DMS153 treated with DMSO at 0.1 percent for 48 hours (cell line): ENCODE measurements around the gene SLCO2A1.

ENCODE experiments used
- DNase-seq: peaks from one replicate; lab custom pipeline; 2025; ENCODE audit not compliant: unreplicated experiment; lab: John Stamatoyannopoulos, UW

Gene SLCO2A1

GRCh38 chr3:133915685-133916658, 113.8 kb downstream of the SLCO2A1 start:
- DNase-seq = no peak

GRCh38 chr3:133914839-133915600, 114.7 kb downstream of the SLCO2A1 start:
- no peak for DNase-seq

DNA sequence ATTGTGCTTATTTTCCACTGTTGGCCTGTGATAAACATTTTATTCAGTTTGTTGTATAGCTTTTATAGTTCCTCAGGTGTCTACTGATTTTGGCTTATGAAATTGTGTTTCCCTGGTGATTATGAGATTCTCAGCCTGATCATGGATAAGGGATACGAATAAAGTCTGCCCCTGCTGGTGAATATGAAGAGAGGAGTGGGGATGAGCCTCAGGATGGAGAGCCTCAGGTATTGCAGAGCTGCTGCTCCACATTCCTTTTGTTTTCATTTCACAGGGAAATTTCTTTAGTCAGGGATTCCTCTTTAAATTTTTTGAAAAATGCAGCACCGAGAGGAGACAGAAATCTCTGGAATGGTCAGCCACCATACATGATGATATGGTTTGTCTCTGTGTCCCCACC, 119.3 kb downstream of the SLCO2A1 start:
- DNase-seq = no peak

- no peak for DNase-seq
These were observed 124.3 kb downstream of the SLCO2A1 start for GRCh38 chr3:133905376-133905775.

DNA sequence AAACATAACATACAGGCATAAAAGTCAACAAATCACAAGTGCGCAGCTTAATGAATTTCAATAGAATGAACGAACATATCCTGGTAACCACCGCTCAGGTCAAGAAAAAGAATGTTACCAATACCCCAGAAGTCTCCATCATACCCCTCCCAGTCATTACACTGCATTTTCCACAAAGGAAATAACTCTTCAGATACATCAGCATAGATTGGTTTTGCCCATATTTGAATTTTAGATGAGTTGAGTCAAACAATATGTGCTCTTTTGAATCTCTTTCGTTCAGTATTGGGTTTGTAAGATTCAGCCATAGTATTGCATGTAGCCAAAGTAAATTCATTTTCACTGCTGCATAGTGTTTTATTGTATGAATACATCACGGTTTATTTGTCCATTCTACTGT, 127.9 kb downstream of the SLCO2A1 start:
- DNase-seq = no peak

DNA sequence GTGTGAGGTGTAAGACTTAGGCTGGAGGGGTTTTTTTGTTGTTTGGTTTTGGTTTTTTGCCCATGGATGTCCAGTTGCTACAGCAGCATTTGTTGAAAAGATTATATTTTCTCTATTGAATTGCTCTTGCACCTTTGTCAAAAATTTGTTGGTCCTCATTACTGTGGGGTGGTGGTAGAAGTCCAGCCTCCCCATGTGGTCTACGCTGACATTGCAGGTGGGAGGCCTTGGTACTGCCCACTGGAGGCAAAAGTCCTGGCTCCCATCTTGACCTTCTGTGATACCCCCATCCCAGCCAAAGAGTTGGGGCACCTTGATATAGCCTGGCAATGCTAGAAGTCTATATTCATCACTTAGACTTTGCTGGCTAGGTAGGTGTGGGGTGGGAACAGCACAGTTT, 128.6 kb downstream of the SLCO2A1 start:
- DNase-seq = no peak

DNA sequence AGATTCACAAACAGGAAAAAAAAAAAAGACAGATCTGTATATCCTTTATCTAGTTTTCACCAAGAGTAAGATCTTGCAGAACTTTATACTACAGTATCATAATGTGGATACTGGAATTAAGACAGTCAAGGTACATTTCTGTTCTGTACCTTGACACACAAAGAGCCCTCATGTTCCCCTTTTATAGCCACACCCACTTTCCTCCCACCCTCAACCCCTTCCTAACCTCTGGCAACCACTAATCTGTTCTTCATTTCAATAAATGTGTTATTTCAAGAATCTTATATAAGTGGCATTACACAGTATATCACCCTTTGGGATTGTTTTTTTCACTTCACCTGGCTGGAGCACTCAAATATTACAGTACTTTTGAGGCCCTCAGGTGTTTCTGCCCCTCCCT, 130.4 kb downstream of the SLCO2A1 start:
- no peak for DNase-seq

- no peak for DNase-seq
These were observed 132.2 kb downstream of the SLCO2A1 start for GRCh38 chr3:133897547-133897946.

- DNase-seq = no peak
These were observed 133.5 kb downstream of the SLCO2A1 start for GRCh38 chr3:133896002-133896761.

DNA sequence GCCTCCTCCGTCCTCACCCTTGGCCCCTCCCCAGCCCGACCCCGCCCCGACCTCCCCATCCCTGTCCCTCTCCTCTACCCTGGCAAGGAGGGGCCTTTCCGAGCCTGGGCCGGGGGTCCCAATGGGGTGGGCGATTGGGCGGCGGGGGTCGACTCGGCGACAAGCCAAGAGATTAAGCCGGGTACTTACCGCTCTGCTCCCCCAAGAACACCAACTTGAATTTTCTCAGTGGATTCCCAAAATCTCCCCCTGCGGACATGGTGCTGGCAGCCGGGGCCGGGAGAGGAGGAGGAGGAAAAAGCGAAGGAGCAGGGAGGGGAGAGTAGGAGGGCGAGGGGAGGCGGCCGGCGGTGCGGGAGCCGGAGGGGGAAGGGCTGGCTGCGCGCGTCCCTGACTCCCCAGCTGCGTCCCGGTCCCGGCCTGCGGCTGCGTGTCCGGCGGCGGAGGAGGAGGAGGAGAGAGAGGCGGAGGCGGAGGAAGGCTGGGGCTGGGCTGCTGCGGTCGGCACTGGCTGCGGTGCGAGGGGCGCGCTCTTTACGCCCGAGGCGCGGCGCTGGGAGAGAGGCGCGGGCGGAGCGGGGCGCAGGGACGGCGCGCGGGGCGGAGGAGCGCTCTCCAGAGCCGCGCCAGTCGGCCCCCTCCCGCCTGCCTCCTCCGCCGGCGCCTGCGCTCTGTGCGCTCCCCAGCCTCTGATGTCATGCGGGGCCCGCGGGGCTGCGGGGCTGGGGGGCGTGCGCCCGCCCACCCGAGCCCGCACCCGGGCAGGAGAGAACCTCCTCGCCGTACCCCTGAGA, 134.3 kb downstream of the SLCO2A1 start, which contains the start of gene RAB6B:
Gene RAB6B (minus strand): TSS at position 675 of the 794 bp plus-strand sequence. CDS start 416 bp downstream, at position 259.
- no peak for DNase-seq

- DNase-seq = no peak
These were observed 135.1 kb downstream of the SLCO2A1 start for GRCh38 chr3:133894353-133895207.

DNA sequence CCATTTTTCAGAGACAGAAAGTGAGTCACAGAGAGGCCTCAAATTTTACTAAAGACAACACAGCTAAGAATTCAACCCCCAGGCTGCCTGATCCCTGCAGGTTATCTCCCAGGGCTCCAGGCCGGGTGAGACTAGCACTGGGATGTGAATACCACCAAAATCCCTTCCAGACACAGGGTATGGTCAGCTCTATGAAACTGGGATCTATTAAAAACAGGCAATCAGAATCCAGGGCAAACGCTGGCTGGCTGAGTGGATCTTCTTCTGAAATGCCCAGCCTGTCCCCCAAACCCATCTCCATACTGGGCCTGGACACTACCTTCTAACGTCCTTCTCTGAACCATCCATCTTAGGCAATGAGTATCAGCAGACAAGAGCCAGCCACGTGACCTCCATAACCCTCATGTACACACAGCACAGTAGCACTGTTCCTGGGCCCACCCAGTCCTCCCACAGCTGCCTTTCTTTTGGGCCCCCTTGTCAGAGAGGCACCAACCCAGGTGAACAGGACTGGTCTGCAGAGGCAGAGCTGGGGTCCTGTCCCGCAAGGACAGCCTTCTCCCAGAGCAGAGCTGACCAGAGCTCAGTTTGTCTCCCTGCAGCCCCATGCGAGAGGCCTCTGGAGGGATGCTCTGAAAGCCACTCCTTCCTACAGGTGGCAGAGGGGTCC, 135.9 kb downstream of the SLCO2A1 start:
- DNase-seq = no peak

GRCh38 chr3:133892541-133893231, 137.0 kb downstream of the SLCO2A1 start:
- DNase-seq = no peak

- DNase-seq = no peak
These were observed 137.9 kb downstream of the SLCO2A1 start for GRCh38 chr3:133891662-133892378.

- DNase-seq = no peak
These were observed 138.6 kb downstream of the SLCO2A1 start for GRCh38 chr3:133890972-133891644.

GRCh38 chr3:133890037-133890436, 139.7 kb downstream of the SLCO2A1 start:
- DNase-seq = no peak

DNA sequence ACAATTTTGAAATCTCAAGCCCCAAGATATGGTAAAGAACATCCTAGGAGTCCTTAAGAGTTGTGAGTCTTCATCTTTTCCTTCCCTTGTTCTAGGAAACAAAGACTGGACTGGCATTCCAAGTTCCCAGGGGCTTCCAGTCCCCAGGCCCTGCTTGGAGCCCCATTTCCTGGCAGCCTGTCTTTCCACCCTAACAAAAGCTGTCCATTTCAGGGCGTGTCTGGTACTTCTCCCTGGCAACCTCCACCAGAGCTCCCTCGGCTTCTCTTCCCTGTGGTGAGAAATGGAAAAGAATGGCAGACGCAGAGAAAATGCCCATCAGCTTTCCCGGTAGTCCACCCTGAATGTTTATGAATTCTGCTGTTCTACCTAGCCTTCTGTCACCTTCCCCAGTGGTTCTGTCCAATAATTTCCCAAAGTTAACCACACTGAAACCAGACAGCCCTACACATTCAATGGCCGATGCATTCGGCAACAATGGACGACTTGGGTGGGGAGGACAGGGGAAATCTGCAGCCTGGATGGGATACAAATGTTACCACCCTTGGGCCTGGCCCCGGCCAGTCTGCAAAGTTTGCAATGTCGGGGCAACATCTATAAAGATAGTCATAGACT, 140.9 kb downstream of the SLCO2A1 start:
- DNase-seq = no peak
